NCI-H2171 (cell line): Measurements from ENCODE around the gene CNMD.
A peak's percentile ranks its signal among the peaks of the same experiment; 100 is the strongest.

Experiments
- DNase-seq: peaks from one replicate; lab custom pipeline; 2025; lab: John Stamatoyannopoulos, UW

CNMD gene

GRCh38 chr13:52739468-52740071, at the start of gene CNMD:
TSS of gene CNMD (minus strand) at chr13:52739820. CDS start at chr13:52739701, 119 bp downstream.
- no peak for DNase-seq

- DNase-seq = no peak
Measured at GRCh38 chr13:52788011-52788410, 48.4 kb upstream of the CNMD start.

- DNase-seq = no peak
Measured at GRCh38 chr13:52787235-52787634, 47.6 kb upstream of the CNMD start.

DNA sequence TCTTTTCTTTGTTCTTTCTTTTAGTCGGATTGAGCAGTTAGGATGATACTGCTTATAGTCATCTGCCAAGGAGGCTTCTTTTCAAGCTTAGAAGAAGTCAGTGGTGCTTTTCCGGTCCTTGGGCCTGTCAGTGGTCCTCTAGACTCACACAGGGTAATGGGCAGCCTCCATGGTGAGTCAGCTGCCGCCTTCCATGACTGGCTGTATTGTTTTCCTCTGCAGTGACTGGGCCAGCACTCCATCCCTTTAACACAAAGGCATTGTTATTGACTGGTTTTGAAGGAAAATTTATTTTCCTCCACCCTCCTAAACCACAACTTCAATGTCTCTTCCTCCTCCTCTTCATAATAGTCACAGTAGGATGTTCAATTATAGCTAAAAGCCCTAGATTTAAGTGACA, 47.1 kb upstream of the CNMD start:
- DNase-seq = no peak

GRCh38 chr13:52785739-52786138, 46.1 kb upstream of the CNMD start:
- no peak for DNase-seq

- no peak for DNase-seq
Measured at GRCh38 chr13:52784591-52785340, 45.1 kb upstream of the CNMD start.

- DNase-seq = no peak
Measured at GRCh38 chr13:52783943-52784342, 44.3 kb upstream of the CNMD start.

- no peak for DNase-seq
Measured at GRCh38 chr13:52782471-52783448, 43.1 kb upstream of the CNMD start.

GRCh38 chr13:52780611-52781010, 41.0 kb upstream of the CNMD start:
- DNase-seq = no peak

DNA sequence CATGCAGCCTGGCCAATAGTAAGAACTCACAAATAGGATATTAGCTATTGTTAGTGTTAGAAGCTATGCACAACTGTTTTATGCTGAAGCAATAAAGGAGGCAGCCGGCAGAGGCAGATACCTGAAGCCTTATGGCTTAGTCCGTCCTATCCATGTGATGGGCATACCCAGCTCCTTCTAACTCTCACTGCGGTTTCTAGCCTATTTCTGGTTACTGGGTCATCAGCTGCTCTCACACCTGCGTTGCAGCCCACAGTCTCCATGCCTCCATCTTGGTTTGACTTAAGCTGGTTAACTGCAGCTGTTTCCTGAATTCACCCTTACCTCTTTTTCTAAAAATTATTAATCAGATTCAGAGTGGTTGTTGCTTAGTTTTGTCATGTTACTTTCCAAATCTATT, 40.5 kb upstream of the CNMD start:
- DNase-seq = no peak

GRCh38 chr13:52779103-52779502, 39.5 kb upstream of the CNMD start:
- no peak for DNase-seq

DNA sequence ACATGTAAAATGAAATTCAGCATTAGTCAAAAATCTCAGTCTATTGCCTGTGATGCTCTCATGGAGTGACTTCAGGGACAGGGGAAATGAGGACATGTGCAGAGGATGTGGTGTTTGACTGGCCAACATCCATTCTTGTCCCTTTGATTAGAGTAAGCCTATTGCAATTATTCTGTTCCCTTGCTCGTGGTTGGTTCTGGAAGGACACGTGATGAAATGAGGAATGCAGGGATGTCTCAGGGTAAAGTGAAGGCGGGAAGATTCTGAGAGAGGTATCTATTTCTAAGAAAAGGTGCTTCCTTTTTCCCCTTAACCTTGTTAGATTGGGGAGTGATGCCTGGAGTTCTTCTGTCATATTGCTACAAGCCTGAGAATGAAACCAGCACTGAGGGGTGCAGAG, 37.1 kb upstream of the CNMD start:
- no peak for DNase-seq

- DNase-seq = no peak
Measured at GRCh38 chr13:52775511-52775910, 35.9 kb upstream of the CNMD start.

DNA sequence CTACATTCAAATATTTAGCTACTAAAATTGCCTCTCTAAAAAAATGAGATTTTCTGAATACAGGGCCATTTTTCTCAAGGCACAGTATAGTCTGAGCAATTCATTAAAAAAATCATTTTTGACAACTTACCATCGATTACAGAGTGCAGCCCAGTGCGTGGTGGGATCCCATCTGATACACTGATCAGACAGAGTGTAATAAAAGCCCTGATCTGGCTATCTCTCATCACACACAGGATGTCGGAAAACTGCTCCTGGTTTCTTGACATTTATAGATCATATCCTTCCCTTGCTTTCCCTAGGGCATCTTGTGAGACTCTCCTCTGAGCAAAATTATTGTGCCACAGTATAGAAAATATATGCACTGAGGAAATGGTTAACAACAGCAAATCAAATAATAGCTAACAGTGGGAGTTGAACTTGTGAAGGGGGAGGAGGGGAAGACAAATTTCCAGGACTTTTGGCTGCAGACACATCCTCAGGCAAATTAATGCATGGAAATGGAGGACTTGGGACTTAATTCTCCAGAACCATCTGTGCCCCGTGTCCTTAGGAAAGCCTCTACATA, 28.4 kb upstream of the CNMD start:
- no peak for DNase-seq

GRCh38 chr13:52765611-52766390, 26.2 kb upstream of the CNMD start:
- no peak for DNase-seq

GRCh38 chr13:52760077-52760476, 20.5 kb upstream of the CNMD start:
- DNase-seq = no peak

DNA sequence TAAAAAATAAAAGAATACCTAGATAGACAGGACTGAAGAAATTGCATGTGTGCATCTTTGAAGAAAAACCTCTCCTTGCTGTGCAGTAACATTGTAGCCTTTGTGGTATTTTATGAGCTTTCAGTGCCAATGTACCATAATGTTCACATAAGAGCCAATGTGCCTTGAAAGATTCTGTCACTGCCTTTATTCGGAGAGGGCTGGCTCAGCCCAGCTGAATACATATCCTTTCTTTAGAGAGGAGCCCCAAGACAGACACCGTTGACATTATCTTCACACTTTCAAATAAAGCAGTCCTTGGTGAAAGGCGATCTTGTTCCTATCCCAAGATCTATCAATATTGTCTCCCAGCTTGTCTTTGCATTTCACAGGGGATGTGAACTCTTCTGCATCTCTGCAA, 18.5 kb upstream of the CNMD start:
- DNase-seq = no peak

DNA sequence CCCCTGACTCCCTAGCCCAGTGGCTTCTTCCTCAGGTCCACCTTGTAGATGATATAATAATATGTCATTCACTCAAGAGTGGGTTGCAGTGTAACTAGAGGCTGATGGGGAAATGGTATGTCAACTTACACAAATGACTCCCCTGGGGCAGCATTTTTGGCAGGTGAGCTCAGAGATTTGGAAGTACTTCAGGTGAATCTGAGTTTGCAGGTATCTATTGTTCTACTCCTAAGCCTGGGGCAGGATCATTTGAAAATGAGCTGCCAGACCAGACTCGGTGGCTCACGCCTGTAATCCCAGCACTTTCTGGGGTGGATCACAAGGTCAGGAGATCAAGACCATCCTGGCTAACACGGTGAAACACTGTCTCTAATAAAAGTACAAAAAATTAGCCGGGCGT, 11.6 kb upstream of the CNMD start:
- peak; percentile 7 for DNase-seq

DNA sequence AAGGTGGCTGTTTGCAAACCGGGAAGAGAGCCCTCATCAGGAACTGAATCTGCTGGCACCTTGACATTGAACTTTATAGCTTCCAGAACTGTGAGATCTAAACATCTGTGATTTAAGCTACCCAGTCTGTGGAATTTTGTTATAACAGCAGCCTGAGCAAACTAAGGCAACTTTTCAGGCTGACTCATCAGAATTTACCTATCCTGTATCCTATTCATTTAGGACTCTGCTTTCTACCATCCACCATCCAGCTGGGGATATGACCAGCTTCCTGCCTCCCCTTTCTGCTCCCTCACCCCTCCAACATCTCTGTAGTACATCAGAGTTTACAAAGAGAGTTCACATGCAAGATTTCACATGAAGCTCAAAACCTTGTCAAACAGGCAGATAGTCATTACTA, 11.1 kb upstream of the CNMD start:
- no peak for DNase-seq

GRCh38 chr13:52749419-52749818, 9.8 kb upstream of the CNMD start:
- DNase-seq = peak; percentile 61

GRCh38 chr13:52746141-52746540, 6.5 kb upstream of the CNMD start:
- no peak for DNase-seq
